ENCODE measurements around the gene ACTA2. TPM values are rescaled to one million over a fixed set of nuclear protein-coding genes. Genes with fewer than 3 reads are reported as not detected.

ACTA2 gene
- total RNA-seq, 3 donors from 2014 or later = 87.9 to 1,054 (median 1,036) TPM

- no peak overlapping the region for H3K27ac ChIP-seq
- no peaks in the 10 kb centered on the region for H3K4me1 ChIP-seq
- H3K4me3 ChIP-seq = no peak overlapping the region
- no peaks in the 10 kb centered on the region for H3K27me3 ChIP-seq
- no peaks in the 10 kb centered on the region for H3K36me3 ChIP-seq
- intact Hi-C loops (cut with DNase I; ENCODE audit: low total_unique reads) = no loop called here
- no peak for DNase-seq (ENCODE audit: low spot score in 2 of 2)
- no peak for TF ChIP-seq POLR2AphosphoS5 (IDR thresholded peaks at IDR 0.05)
- no peak for TF ChIP-seq POLR2A (IDR thresholded peaks at IDR 0.05)
- no peak for TF ChIP-seq CTCF (IDR thresholded peaks at IDR 0.05)
- no peaks in the 10 kb centered on the region for H3K9me3 ChIP-seq
Measured at GRCh38 chr10:88898727-88899126, 53.8 kb downstream of the ACTA2 start.

DNA sequence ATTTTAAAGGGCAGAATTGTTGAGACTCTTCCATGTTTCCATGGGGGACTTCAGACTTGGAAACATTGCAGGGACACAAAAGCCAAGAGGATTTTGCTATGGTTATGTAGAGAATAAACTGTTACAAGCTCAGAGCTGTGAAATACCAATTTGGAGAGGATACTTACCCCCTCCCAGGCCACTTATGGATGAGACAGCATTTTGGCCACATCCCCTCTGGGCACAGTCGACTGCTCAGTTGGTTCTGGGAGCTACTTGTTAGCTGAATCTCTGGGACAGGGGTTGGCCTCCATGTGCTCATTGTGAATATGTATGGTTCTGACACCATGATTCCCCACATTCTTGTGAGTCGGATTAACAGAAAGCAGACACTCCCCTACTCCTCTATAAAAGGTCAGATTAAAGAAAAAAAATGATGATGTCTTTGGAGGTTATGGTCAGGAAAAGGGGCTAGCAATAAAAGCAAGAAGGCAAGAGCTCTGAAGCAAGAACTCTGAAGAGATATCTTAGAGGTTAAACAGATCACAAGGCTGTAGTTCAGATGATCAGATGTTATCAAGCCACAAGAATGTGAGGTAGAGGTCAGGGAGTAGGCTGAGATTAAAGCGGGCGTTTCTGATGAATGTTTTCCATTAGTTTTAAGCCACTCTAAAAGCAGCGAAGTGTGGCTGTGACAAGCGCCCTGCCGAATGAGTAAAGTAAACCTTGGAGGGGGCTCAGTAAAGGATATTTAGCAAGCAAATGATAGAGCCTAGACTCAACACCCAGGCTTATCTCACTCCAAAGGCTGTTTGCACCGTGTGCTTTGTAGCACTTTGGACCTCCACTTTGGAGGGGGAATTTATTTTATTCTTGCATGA lies 55.3 kb downstream of the ACTA2 start:
- no peak for TF ChIP-seq POLR2AphosphoS5 (IDR thresholded peaks at IDR 0.05)
- TF ChIP-seq POLR2A (IDR thresholded peaks at IDR 0.05) = no peak
- TF ChIP-seq CTCF (IDR thresholded peaks at IDR 0.05) = no peak
- Histone ChIP-seq H3K27ac (peak overlapping the region; percentile 20 to 70), H3K27me3 (no peaks in the 10 kb centered on the region), H3K4me3 (no peak overlapping the region), H3K36me3 (no peaks in the 10 kb centered on the region), H3K9me3 (no peaks in the 10 kb centered on the region), H3K4me1 (no peaks in the 10 kb centered on the region)
- intact Hi-C loops (cut with DNase I; ENCODE audit: low total_unique reads) = no loop called here
- no peak for DNase-seq (ENCODE audit: low spot score in 2 of 2)

GRCh38 chr10:88896372-88896993 lies 56.1 kb downstream of the ACTA2 start:
- no peaks in the 10 kb centered on the region for H3K27me3 ChIP-seq
- H3K9me3 ChIP-seq = no peaks in the 10 kb centered on the region
- no peaks in the 10 kb centered on the region for H3K36me3 ChIP-seq
- H3K27ac ChIP-seq = peak overlapping the region; percentile 20 to 74
- TF ChIP-seq POLR2AphosphoS5 (IDR thresholded peaks at IDR 0.05) (no peak), CTCF (IDR thresholded peaks at IDR 0.05) (no peak), POLR2A (IDR thresholded peaks at IDR 0.05) (no peak)
- H3K4me3 ChIP-seq = no peak overlapping the region
- intact Hi-C loops (cut with DNase I; ENCODE audit: low total_unique reads) = no loop called here
- no peaks in the 10 kb centered on the region for H3K4me1 ChIP-seq
- no peak for DNase-seq (ENCODE audit: low spot score in 2 of 2)

GRCh38 chr10:88895250-88895649 lies 57.3 kb downstream of the ACTA2 start:
- H3K4me1 ChIP-seq = no peaks in the 10 kb centered on the region
- H3K4me3 ChIP-seq = no peak overlapping the region
- no peak for DNase-seq (ENCODE audit: low spot score in 2 of 2)
- TF ChIP-seq POLR2AphosphoS5 (IDR thresholded peaks at IDR 0.05) = no peak
- no peak for TF ChIP-seq CTCF (IDR thresholded peaks at IDR 0.05)
- no peak for TF ChIP-seq POLR2A (IDR thresholded peaks at IDR 0.05)
- H3K27ac ChIP-seq = no peak overlapping the region
- intact Hi-C loops (cut with DNase I; ENCODE audit: low total_unique reads) = no loop called here
- H3K36me3 ChIP-seq = no peaks in the 10 kb centered on the region
- no peaks in the 10 kb centered on the region for H3K9me3 ChIP-seq
- H3K27me3 ChIP-seq = no peaks in the 10 kb centered on the region

DNA sequence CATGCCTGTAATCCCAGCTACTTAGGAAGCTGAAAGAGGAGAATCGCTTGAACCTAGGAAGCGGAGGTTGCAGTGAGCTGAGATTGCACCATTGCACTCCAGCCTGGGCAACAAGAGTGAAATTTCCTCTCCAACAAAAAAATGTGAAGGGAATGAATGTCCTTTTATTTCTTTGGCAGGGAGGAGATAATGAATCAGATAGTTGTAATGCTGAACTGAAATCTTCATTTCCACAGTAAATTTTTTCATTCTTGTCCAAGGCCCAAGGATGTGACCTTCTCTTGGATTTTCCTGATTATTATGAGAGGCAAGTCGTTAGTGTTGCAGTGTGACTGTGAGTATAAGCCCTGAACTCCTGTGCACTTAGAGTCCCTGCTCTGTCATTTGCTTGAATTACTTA lies 59.0 kb downstream of the ACTA2 start:
- Histone ChIP-seq H3K27me3 (no peaks in the 10 kb centered on the region), H3K4me3 (no peak overlapping the region), H3K4me1 (no peaks in the 10 kb centered on the region), H3K9me3 (no peaks in the 10 kb centered on the region), H3K27ac (peak overlapping the region in 1 of 2 donors; percentile 15), H3K36me3 (no peaks in the 10 kb centered on the region)
- intact Hi-C loops (cut with DNase I; ENCODE audit: low total_unique reads) = no loop called here
- DNase-seq (ENCODE audit: low spot score in 2 of 2) = no peak
- TF ChIP-seq POLR2A (IDR thresholded peaks at IDR 0.05) (no peak), POLR2AphosphoS5 (IDR thresholded peaks at IDR 0.05) (peak in 1 of 3 donors; percentile 63)
